ENCODE measurements around the gene ZDHHC14.

DNA sequence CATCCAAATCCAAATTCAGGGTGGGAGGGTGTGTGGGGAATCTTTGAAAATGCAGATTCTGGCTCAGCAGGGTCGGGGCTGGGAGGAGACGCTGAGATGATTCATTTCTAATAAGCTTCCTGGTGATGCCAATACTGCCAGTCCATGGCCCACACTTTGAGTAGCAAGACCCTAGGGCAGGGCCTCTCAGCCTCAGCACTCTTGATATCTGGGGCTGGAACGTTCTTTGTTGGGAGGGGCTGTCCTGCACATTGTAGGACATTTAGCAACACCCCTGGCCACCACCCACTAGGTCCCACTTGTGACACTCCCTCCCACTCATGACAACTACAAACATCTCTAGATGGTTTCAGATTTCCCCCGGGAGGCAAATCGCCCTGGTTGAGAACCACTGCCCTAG, 191.0 kb downstream of the ZDHHC14 start:
- TF ChIP-seq, protein P1, sequence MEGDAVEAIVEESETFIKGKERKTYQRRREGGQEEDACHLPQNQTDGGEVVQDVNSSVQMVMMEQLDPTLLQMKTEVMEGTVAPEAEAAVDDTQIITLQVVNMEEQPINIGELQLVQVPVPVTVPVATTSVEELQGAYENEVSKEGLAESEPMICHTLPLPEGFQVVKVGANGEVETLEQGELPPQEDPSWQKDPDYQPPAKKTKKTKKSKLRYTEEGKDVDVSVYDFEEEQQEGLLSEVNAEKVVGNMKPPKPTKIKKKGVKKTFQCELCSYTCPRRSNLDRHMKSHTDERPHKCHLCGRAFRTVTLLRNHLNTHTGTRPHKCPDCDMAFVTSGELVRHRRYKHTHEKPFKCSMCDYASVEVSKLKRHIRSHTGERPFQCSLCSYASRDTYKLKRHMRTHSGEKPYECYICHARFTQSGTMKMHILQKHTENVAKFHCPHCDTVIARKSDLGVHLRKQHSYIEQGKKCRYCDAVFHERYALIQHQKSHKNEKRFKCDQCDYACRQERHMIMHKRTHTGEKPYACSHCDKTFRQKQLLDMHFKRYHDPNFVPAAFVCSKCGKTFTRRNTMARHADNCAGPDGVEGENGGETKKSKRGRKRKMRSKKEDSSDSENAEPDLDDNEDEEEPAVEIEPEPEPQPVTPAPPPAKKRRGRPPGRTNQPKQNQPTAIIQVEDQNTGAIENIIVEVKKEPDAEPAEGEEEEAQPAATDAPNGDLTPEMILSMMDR (IDR thresholded peaks at IDR 0.05) = no peak
- no peak for TF ChIP-seq POLR2A (IDR thresholded peaks at IDR 0.05)

Measured in thyroid gland (tissue), 4 donors.